Heart left ventricle (tissue), 16 donors: ENCODE measurements around the gene RCC1. TPM values are rescaled to one million over a fixed set of nuclear protein-coding genes. Genes with fewer than 3 reads are reported as not detected.
"Not testable (repeated sequence)": the region's sequence is repeated elsewhere in the genome, so short reads cannot be mapped to it uniquely, and the experiment has no call there.

ENCODE experiments used
- ATAC-seq, 4 donors: fragments of 200-7000 bp; cut with Tn5 transposase; one replicate each; pipeline ENCODE4 v1.9.1; 2020 to 2022; ENCODE audit warnings: moderate library complexity in 4 of 4, mild to moderate bottlenecking in 3 of 4, moderate number of reproducible peaks in 1 of 4
- DNase-seq, 5 donors: peaks; one replicate each; pipeline ENCODE4 v3.0.0-alpha.2; 2020
- H3K27ac ChIP-seq, 12 donors: fragments of 200-600 bp; sonication (generic) in 4 of 12; one replicate each; pipeline versions ENCODE4 v1.5.0 to v1.8.0; 2016 to 2022; ENCODE audit warnings: mild to moderate bottlenecking in 2 of 12
- H3K27me3 ChIP-seq, 9 donors: fragments of 200-600 bp; sonication (generic) in 2 of 9; one replicate each; pipeline versions ENCODE4 v1.5.1 to v1.8.0; 2016 to 2022; ENCODE audit warnings: mild to moderate bottlenecking in 3 of 9
- H3K36me3 ChIP-seq, 9 donors: fragments of 200-600 bp; sonication (generic) in 2 of 9; one replicate each; pipeline versions ENCODE4 v1.5.0 to v1.8.0; 2018 to 2022; ENCODE audit warnings: mild to moderate bottlenecking in 2 of 9
- H3K4me1 ChIP-seq, 12 donors: fragments of 200-600 bp; sonication (generic) in 4 of 12; one replicate each; pipeline versions ENCODE4 v1.5.0 to v1.8.0; 2016 to 2022; ENCODE audit warnings: mild to moderate bottlenecking in 3 of 12
- H3K4me3 ChIP-seq, 12 donors: fragments of 200-600 bp; sonication (generic) in 4 of 12; one replicate each; pipeline versions ENCODE4 v1.5.0 to v1.8.0; 2017 to 2022; ENCODE audit warnings: mild to moderate bottlenecking in 9 of 12, moderate library complexity in 4 of 12
- H3K9me3 ChIP-seq, 12 donors: fragments of 200-600 bp; sonication (generic) in 4 of 12; one replicate each; pipeline versions ENCODE4 v1.5.0 to v1.8.0; 2016 to 2022; ENCODE audit warnings: mild to moderate bottlenecking in 1 of 12
- POLR2A ChIP-seq, 2 donors: fragments of 450-650 bp; IDR thresholded peaks; one replicate each; pipeline ENCODE4 v1.6.1; 2017; ENCODE audit warnings: antibody characterized with exemption in 2 of 2, mild to moderate bottlenecking in 2 of 2, moderate library complexity in 2 of 2
- WGBS, 4 donors: extraction: QIAGEN DNeasy Blood & Tissue Kit in 2 of 4; methylation state at CpG; one replicate each; pipeline versions ENCODE4 v1.1.5 to v1.1.7; 2013 to 2018; 5-methylcytosine and 5-hydroxymethylcytosine counted together
- intact Hi-C, 10 donors: fragments of 100-400 bp; cut with DNase I; formaldehyde crosslinking; loops; one replicate each; pipeline versions ENCODE4 v1.11.1 to v1.14.2; 2022
- polyA plus RNA-seq, 2 donors: library from polyadenylated mRNA; stranded (reverse); fragments of 200-250 nt; gene quantifications; one replicate each; pipeline ENCODE4 v1.2.3, GENCODE V29; 2013
- total RNA-seq, 9 donors: library from RNA; depleted of rRNA in 2 of 9; stranded (reverse); fragments of >200 nt in 2 of 9; fragmentation: NEBNext Ultra II Directional in 3 of 9; extraction: Animal tissue kit (Norgen Biotek cat#: 25700) in 3 of 9; gene quantifications; one replicate each; pipeline versions ENCODE4 v1.1.0 to v1.2.4, GENCODE V29; 2016 to 2023
- TF ChIP-seq, protein P1 (sequence below), 12 donors: fragments of 200-600 bp; sonication (generic) in 4 of 12; IDR thresholded peaks; one replicate each; pipeline versions ENCODE4 v1.5.0 to v1.8.0; 2018 to 2022; ENCODE audit warnings: antibody characterized with exemption in 12 of 12, mild to moderate bottlenecking in 5 of 12
- donor health status: ischemic (EF 13 %, LVEDD 7.1; RV severe dilation, severe dysfunction).
- donor health status: healthy with polysubstance abuse.
- donor health status: DM: no; HTN: yes; CAD: no.
- donor health status: DM: no; HTN: no; CAD: no.
- donor health status: ischemic (EF 25% LVEDD 6.9; RV normal size, moderate dysfunction).
- donor health status: ischemic (EF 25% LVEDD 5.7; RV mildly dilated, moderate dysfunction).
- donor health status: healthy.
- donor health status: DM: yes; HTN: yes; CAD: no.
- donor health status: ischemic (EF 35%, LVEDD 5.7; RV mildly dilated, moderate dysfunction).
- donor health status: nonischemic (EF 11% LVEDD 7.7; RV severe dilation, severe dysfunction).
- donor health status: DM: yes; HTN: yes; CAD: no.
- donor health status: PGD.
- donor health status: ischemic (EF 29% LVEDD 5.4; RV normal size, mild dysfunction).
- donor health status: nonischemic (EF 23%, LVEDD 6.1; RV moderate dilation, normal function).

The RCC1 gene
- total and polyA plus RNA-seq, 11 donors: 2.4 to 24.1 (median 5.0) TPM

DNA sequence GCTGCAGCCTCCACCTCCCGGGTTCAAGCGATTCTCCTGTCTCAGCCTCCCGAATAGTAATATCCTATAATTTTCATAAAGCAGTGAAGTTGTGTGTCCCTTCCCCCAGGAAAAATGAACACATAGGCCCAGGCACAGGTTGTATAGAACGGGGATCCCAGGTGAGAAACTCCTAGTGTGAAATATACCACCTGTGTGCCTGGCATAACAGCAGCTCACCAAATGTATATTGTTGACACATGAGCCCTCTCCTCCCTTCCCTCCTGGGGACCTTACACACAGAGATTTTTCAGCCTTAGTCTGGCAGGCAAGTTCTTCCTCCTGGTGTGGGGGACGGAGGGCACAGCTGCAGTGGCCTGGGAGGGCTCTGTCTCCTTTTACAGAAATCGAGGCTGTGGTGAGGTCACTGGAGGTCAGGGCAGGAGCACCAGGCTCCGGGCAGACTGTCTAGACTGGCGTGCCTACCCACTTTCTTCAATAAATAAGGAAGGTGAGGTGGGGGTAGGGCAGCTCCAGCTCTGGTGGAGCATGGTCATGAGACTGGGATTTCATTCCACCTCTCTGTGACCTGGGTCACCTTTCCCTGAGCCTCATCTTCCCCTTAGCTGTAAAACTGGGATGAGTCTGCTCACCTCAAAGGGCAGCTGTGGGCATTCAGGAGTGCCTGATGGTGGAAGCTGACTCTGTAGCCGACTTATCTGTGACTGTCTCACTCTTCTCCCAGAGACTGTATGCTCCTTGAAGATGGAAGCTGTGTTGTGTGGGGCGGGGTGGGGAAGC, 14.3 kb downstream of the RCC1 start:
- WGBS, 4 donors: 88 to 91% (median 91%) methylated on average over 10 of the region's 10 CpGs
- no peaks in the 10 kb centered on the region for H3K9me3 ChIP-seq
- peaks cover 4 to 18% (median 10%) of the 10 kb centered on the region in 12 donors for H3K4me1 ChIP-seq
- peaks cover 0 to 3% (median 0%) of the 10 kb centered on the region in 9 donors for H3K36me3 ChIP-seq
- intact Hi-C loops: loop anchor here (2.0 to 10.0 kb wide), 9 partner anchors 32 to 357 kb away; partner anchors contain the start of gene TRNAU1AP (in 4 of the 10)
- ATAC-seq (no peak), DNase-seq (no peak)
- TF ChIP-seq, protein P1, sequence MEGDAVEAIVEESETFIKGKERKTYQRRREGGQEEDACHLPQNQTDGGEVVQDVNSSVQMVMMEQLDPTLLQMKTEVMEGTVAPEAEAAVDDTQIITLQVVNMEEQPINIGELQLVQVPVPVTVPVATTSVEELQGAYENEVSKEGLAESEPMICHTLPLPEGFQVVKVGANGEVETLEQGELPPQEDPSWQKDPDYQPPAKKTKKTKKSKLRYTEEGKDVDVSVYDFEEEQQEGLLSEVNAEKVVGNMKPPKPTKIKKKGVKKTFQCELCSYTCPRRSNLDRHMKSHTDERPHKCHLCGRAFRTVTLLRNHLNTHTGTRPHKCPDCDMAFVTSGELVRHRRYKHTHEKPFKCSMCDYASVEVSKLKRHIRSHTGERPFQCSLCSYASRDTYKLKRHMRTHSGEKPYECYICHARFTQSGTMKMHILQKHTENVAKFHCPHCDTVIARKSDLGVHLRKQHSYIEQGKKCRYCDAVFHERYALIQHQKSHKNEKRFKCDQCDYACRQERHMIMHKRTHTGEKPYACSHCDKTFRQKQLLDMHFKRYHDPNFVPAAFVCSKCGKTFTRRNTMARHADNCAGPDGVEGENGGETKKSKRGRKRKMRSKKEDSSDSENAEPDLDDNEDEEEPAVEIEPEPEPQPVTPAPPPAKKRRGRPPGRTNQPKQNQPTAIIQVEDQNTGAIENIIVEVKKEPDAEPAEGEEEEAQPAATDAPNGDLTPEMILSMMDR (IDR thresholded peaks at IDR 0.05): no peak
- no peak for TF ChIP-seq POLR2A (IDR thresholded peaks at IDR 0.05)
- no peak overlapping the region for H3K4me3 ChIP-seq
- no peak overlapping the region for H3K27ac ChIP-seq
- no peaks in the 10 kb centered on the region for H3K27me3 ChIP-seq

DNA sequence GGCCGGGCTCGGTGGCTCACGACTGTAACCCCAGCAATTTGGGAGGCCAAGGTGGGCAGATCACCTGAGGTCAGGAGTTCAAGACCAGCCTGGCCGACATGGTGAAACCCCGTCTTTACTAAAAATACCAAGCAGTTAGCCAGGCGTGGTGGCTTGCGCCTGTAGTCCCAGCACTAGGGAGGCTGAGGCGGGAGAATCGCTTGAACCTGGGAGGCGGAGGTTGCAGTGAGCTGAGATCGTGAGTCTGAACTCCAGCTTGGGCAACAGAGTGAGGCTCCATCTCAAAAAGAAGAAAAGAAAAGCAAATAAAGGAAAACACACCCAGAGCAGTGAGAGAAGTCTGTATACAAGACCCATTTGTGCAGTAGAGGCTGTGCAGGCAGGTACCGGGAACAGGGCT, 15.0 kb downstream of the RCC1 start:
- not testable (repeated sequence) for H3K9me3 ChIP-seq, H3K36me3 ChIP-seq, H3K27ac ChIP-seq, H3K27me3 ChIP-seq, H3K4me3 ChIP-seq, DNase-seq, ATAC-seq
- 92 to 98% (median 96%) methylated on average over 12 of the region's 12 CpGs for WGBS, 4 donors
- intact Hi-C loops: loop anchor here in 1 of 10 donors (10.0 kb wide), 1 partner anchor 354 kb away; no protein-coding TSS in a partner anchor
- peaks cover 4 to 18% (median 10%) of the 10 kb centered on the region in 12 donors for H3K4me1 ChIP-seq

DNA sequence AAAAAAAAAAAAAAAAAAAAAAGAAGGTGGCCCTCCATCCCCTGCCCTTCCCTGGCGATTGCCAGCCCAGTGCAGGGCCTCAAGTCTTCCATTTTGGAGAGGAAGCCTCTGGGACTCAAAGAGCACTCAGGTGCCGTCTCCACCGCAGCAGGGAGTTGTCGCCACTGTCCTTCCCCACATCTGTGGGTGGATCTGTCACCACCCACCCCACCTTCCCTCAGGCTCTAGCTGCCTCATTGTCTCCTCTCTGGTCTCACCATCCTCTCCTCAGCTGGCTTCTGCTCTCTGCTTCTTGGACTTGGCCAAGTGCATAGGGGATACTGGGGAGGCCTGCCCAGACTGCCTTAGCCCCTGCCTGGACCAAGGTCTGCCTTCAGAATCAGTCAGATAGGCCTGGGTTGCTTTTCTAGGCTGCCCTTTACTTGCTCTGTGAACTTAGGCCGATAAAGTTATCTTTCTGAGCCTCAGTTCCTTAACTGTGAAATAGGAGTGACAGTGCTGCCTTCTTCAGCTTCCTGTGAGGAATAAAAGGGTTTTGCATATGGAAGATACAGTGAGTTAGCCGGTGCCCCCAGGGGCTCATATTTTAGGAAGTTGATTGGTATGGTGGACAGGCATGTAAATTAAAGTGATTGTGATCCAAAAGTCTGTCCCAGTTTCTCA, 15.8 kb downstream of the RCC1 start:
- Histone ChIP-seq H3K36me3 (no peaks in the 10 kb centered on the region), H3K9me3 (no peaks in the 10 kb centered on the region), H3K27ac (no peak overlapping the region), H3K4me1 (peaks cover 4 to 18% (median 10%) of the 10 kb centered on the region in 12 donors), H3K27me3 (no peaks in the 10 kb centered on the region), H3K4me3 (no peak overlapping the region)
- TF ChIP-seq POLR2A (IDR thresholded peaks at IDR 0.05): no peak
- TF ChIP-seq, protein P1 (IDR thresholded peaks at IDR 0.05): no peak
- intact Hi-C loops: loop anchor here in 1 of 10 donors (10.0 kb wide), 1 partner anchor 353 kb away; no protein-coding TSS in a partner anchor
- WGBS, 4 donors: 85 to 90% (median 88%) methylated on average over 6 of the region's 6 CpGs
- no peak for DNase-seq
- no peak for ATAC-seq

DNA sequence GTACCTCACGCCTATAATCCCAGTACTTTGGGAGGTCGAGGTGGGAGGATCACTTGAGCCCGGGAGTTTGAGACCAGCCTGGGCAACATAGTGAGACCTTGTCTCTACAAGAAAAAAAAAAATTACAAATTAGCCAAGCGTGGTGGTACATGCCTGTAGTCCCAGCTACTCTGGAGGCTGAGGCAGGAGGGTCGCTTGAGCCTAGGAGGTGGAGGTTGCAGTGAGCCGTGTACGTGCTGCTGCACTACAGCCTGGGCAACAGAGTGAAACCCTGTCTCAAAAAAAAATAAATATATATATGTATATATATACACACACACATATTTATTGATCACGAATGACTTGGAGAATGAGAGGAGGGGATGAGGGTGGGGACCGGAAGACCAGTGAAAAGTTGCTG, 16.7 kb downstream of the RCC1 start:
- not testable (repeated sequence) for H3K27ac ChIP-seq, H3K36me3 ChIP-seq, ATAC-seq, DNase-seq, H3K9me3 ChIP-seq, H3K27me3 ChIP-seq, H3K4me3 ChIP-seq
- WGBS, 4 donors: 96 to 98% (median 97%) methylated on average over 9 of the region's 9 CpGs
- intact Hi-C loops: loop anchor here in 1 of 10 donors (10.0 kb wide), 1 partner anchor 352 kb away; no protein-coding TSS in a partner anchor
- H3K4me1 ChIP-seq: peaks cover 4 to 15% (median 9%) of the 10 kb centered on the region in 12 donors

DNA sequence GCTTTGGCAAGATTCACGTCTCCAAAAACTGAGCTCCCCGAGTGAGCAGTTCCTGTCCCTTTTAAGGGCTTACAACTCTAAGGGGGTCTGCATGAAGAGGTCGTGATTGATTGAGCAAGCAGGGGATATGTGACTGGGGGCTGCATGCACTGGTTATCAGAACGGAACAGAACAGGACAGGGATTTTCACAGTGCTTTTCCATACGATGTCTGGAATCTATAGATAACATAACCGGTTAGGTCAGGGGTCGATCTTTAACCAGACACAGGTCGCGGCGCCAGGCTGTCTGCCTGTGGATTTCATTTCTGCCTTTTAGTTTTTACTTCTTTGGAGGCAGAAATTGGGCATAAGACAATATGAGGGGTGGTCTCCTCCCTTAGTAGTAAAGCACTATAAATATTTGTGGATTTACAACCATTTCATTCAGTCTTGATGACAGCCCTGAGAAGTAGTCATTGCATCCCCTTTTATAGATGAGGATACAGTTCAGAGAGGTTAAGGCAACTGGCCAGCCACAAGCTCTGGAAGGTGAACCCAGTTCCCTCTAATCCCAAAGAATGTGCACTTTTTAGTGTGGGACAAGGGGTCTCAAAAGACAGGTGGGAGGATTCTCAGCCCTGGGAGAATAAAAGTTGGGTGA, 19.3 kb downstream of the RCC1 start:
- 68 to 76% (median 74%) methylated on average over 10 of the region's 10 CpGs for WGBS, 4 donors
- H3K9me3 ChIP-seq, H3K4me3 ChIP-seq, DNase-seq, ATAC-seq, H3K36me3 ChIP-seq, H3K27me3 ChIP-seq, H3K4me1 ChIP-seq, H3K27ac ChIP-seq: not testable (repeated sequence)
- intact Hi-C loops: loop anchor here in 1 of 10 donors (10.0 kb wide), 1 partner anchor 350 kb away; no protein-coding TSS in a partner anchor
